K562 (cell line): ENCODE data around the gene PLA1A. TPM values are rescaled to one million over a fixed set of nuclear protein-coding genes. Genes with fewer than 3 reads are reported as not detected.
A peak's percentile ranks its signal among the peaks of the same experiment; 100 is the strongest.

ENCODE experiments used
- ESRRA ChIP-seq: fragments of 450-650 bp; IDR thresholded peaks from 2 replicates; pipeline ENCODE4 v1.6.1; 2014; ENCODE audit warnings: low read depth, mild to moderate bottlenecking, moderate library complexity, borderline replicate concordance
- FOXA1 ChIP-seq: fragments of 450-650 bp; IDR thresholded peaks from 2 replicates; pipeline ENCODE4 v1.6.1; 2016; ENCODE audit warnings: mild to moderate bottlenecking, borderline replicate concordance
- GATAD2B ChIP-seq: fragments of 450-650 bp; IDR thresholded peaks from 2 replicates; pipeline ENCODE4 v1.6.1; 2017; ENCODE audit warnings: mild to moderate bottlenecking, borderline replicate concordance
- JUN ChIP-seq, 2 experiments: sonication (generic) in 1 of 2; formaldehyde crosslinking in 1 of 2; IDR thresholded peaks; 2 replicates each; pipeline versions ENCODE4 v1.6.1 to v1.8.0; 2012 to 2022; ENCODE audit warnings: borderline replicate concordance in 2 of 2, mild to moderate bottlenecking in 2 of 2, improper control_type of control experiment in 1 of 2, low read depth in 1 of 2, low read length in 1 of 2, missing genetic modification reagents in 1 of 2
- NFATC3 ChIP-seq: fragments of 450-650 bp; IDR thresholded peaks from 2 replicates; pipeline ENCODE4 v1.6.1; 2017; ENCODE audit warnings: mild to moderate bottlenecking
- PHB2 ChIP-seq: fragments of 450-650 bp; IDR thresholded peaks from 2 replicates; pipeline ENCODE4 v1.6.1; 2017; ENCODE audit warnings: low read depth
- RAD21 ChIP-seq, 2 experiments: fragments of 250-450 bp in 1 of 2; fragments of 450-650 bp in 1 of 2; sonication (Bioruptor Pico) in 1 of 2; formaldehyde crosslinking in 1 of 2; IDR thresholded peaks in 1 of 2; conservative IDR thresholded peaks in 1 of 2; 2 replicates each; pipeline versions ENCODE4 v1.4.0 to v1.8.0; 2020 to 2022; ENCODE audit warnings: mild to moderate bottlenecking in 2 of 2, moderate library complexity in 1 of 2
- SAFB2 ChIP-seq: fragments of 200-400 bp; formaldehyde crosslinking; IDR thresholded peaks from 2 replicates; pipeline ENCODE4 v1.6.1; 2018; ENCODE audit warnings: borderline replicate concordance, low read length, low read depth, moderate library complexity; ENCODE audit not compliant: severe bottlenecking
- SIN3B ChIP-seq: fragments of 450-650 bp; IDR thresholded peaks from 2 replicates; pipeline ENCODE4 v1.6.1; 2017; ENCODE audit warnings: low read depth, mild to moderate bottlenecking, moderate library complexity
- ZBED1 ChIP-seq: IDR thresholded peaks from 2 replicates; pipeline ENCODE4 v1.6.1; 2014
- ZNF133 ChIP-seq: fragments of 250-450 bp; sonication (Bioruptor Pico); IDR thresholded peaks from 2 replicates; pipeline ENCODE4 v1.4.0; 2020; ENCODE audit warnings: mild to moderate bottlenecking
- ZNF146 ChIP-seq: IDR thresholded peaks from one replicate; pipeline ENCODE4 v1.6.1; 2018; ENCODE audit warnings: missing compliant biosample characterization; ENCODE audit not compliant: unreplicated experiment
- ZNF584 ChIP-seq: fragments of 200-800 bp; sonication (Bioruptor generic); IDR thresholded peaks from 2 replicates; pipeline ENCODE4 v1.6.1; 2016; ENCODE audit warnings: low read depth, mild to moderate bottlenecking, missing genetic modification characterization, missing compliant biosample characterization
- ZSCAN29 ChIP-seq: fragments of 450-650 bp; IDR thresholded peaks from 2 replicates; pipeline ENCODE4 v1.6.1; 2017
- polyA plus RNA-seq, 8 experiments: library from polyadenylated mRNA; depleted of rRNA in 4 of 8; stranded (reverse) in 5 of 8; unstranded in 3 of 8; fragments of >200 nt; fragmentation: Nextera tagmentation in 2 of 8; fragmentation: Illumina TruSeq in 1 of 8; extraction: Ambion mirVana in 2 of 8; extraction: Trizol in 1 of 8; gene quantifications; 2 replicates each; pipeline versions ENCODE4 v1.2.1 to v1.2.3, GENCODE V29; 2011 to 2014; ENCODE audit warnings: inconsistent platforms in 1 of 8, missing spikeins in 1 of 8
- total RNA-seq, 7 experiments: library from RNA; depleted of rRNA in 6 of 7; stranded (reverse); fragments of >200 nt in 6 of 7; fragmentation: Illumina TruSeq in 2 of 7; extraction: Trizol in 2 of 7; gene quantifications; 2 replicates each; pipeline versions ENCODE4 v1.2.1 to v1.2.3, GENCODE V29; 2011 to 2021; ENCODE audit warnings: low replicate concordance in 1 of 7
- TF ChIP-seq, protein P1 (sequence below): sonication (generic); formaldehyde crosslinking; IDR thresholded peaks from 2 replicates; pipeline ENCODE4 v1.8.1; 2023; ENCODE audit warnings: mild to moderate bottlenecking, missing genetic modification reagents
- TF ChIP-seq, protein P2 (sequence below), 2 experiments: fragments of 450-650 bp in 1 of 2; IDR thresholded peaks; 2 replicates each; pipeline ENCODE4 v1.6.1; 2011 to 2017; ENCODE audit warnings: low read depth in 2 of 2, antibody characterized with exemption in 1 of 2, borderline replicate concordance in 1 of 2, low read length in 1 of 2, mild to moderate bottlenecking in 1 of 2, mixed read lengths in 1 of 2; ENCODE audit not compliant: control insufficient read depth in 1 of 2
- TF ChIP-seq, protein P3 (sequence below), 2 experiments: fragments of 200-800 bp in 1 of 2; sonication (Bioruptor generic) in 1 of 2; sonication (generic) in 1 of 2; formaldehyde crosslinking in 1 of 2; IDR thresholded peaks in 1 of 2; conservative IDR thresholded peaks in 1 of 2; 2 replicates each; pipeline versions ENCODE4 v1.5.0 to v1.6.1; 2016 to 2020; ENCODE audit warnings: missing compliant biosample characterization in 1 of 2, missing genetic modification characterization in 1 of 2, missing genetic modification reagents in 1 of 2

The PLA1A gene
- total and polyA plus RNA-seq, 9 of the 15 experiments (the other 6 are each of a cell fraction or from before 2014, with no cell fraction given), result not detected

DNA sequence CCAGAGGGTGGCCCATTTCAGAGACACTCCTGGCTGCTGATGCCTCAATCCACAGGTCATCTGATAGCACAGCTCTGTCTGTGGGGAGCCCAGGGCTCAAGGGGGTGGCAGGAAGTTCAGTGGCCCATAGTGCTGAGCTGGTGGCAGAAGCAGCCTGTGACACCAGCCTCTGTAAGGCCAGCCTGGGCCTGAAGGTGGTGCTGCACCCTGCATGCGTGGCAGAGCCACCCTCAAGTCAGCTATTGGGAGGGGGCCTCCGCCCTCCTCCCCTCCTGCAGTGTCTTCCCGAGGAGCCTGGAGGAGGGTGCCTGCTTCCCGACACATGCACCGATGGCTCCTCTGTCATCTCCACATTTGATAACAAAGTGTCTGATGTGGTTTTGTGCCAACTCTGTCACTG, 3.0 kb downstream of the PLA1A start (continued):
- TF ChIP-seq, protein P1, sequence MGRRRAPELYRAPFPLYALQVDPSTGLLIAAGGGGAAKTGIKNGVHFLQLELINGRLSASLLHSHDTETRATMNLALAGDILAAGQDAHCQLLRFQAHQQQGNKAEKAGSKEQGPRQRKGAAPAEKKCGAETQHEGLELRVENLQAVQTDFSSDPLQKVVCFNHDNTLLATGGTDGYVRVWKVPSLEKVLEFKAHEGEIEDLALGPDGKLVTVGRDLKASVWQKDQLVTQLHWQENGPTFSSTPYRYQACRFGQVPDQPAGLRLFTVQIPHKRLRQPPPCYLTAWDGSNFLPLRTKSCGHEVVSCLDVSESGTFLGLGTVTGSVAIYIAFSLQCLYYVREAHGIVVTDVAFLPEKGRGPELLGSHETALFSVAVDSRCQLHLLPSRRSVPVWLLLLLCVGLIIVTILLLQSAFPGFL (CRISPR knock-in tag), result no peak
- TF ChIP-seq JUN (IDR thresholded peaks at IDR 0.05; ENCODE audit: borderline replicate concordance, low read depth, low read length) (no peak), JUN (CRISPR knock-in tag; IDR thresholded peaks at IDR 0.05; ENCODE audit: borderline replicate concordance) (no peak), FOXA1 (no peak), NFATC3 (no peak), ZNF133 (CRISPR knock-in tag) (no peak), SAFB2 (no peak), ZSCAN29 (no peak), ZNF584 (CRISPR knock-in tag) (no peak), ZBED1 (no peak), ZNF146 (CRISPR knock-in tag) (no peak), RAD21 (CRISPR knock-in tag; conservative IDR thresholded peaks at IDR 0.05 in 1 of 2, IDR thresholded peaks at IDR 0.05 in 1 of 2) (peak; percentile 52 to 68), SIN3B (no peak), ESRRA (no peak), PHB2 (no peak), GATAD2B (no peak)
- TF ChIP-seq, protein P2, sequence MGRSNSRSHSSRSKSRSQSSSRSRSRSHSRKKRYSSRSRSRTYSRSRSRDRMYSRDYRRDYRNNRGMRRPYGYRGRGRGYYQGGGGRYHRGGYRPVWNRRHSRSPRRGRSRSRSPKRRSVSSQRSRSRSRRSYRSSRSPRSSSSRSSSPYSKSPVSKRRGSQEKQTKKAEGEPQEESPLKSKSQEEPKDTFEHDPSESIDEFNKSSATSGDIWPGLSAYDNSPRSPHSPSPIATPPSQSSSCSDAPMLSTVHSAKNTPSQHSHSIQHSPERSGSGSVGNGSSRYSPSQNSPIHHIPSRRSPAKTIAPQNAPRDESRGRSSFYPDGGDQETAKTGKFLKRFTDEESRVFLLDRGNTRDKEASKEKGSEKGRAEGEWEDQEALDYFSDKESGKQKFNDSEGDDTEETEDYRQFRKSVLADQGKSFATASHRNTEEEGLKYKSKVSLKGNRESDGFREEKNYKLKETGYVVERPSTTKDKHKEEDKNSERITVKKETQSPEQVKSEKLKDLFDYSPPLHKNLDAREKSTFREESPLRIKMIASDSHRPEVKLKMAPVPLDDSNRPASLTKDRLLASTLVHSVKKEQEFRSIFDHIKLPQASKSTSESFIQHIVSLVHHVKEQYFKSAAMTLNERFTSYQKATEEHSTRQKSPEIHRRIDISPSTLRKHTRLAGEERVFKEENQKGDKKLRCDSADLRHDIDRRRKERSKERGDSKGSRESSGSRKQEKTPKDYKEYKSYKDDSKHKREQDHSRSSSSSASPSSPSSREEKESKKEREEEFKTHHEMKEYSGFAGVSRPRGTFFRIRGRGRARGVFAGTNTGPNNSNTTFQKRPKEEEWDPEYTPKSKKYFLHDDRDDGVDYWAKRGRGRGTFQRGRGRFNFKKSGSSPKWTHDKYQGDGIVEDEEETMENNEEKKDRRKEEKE (IDR thresholded peaks at IDR 0.05; ENCODE audit: borderline replicate concordance in 1 of 2, control insufficient read depth in 1 of 2, low read depth in 2 of 2, low read length in 1 of 2), result no peak
- TF ChIP-seq, protein P3, sequence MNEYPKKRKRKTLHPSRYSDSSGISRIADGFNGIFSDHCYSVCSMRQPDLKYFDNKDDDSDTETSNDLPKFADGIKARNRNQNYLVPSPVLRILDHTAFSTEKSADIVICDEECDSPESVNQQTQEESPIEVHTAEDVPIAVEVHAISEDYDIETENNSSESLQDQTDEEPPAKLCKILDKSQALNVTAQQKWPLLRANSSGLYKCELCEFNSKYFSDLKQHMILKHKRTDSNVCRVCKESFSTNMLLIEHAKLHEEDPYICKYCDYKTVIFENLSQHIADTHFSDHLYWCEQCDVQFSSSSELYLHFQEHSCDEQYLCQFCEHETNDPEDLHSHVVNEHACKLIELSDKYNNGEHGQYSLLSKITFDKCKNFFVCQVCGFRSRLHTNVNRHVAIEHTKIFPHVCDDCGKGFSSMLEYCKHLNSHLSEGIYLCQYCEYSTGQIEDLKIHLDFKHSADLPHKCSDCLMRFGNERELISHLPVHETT (CRISPR knock-in tag; conservative IDR thresholded peaks at IDR 0.05 in 1 of 2, IDR thresholded peaks at IDR 0.05 in 1 of 2), result no peak
- TF ChIP-seq, all 486 proteins: peak for 13
